ENCODE data around the gene MSH3. TPM values are rescaled to one million over a fixed set of nuclear protein-coding genes. Genes with fewer than 3 reads are reported as not detected.

Gene MSH3
- total RNA-seq = 13.7 and 20.8 TPM in 2 replicates

GRCh38 chr5:80654391-80655230 is at the start of gene MSH3, which contains the start of gene DHFR:
Gene MSH3 (plus strand): TSS chr5:80654652. CDS start chr5:80654728, 76 bp downstream.
Gene DHFR (minus strand): TSS chr5:80654983. CDS start chr5:80654489, 494 bp downstream.

Small RNA genes lying within 50 kb of the gene (small RNA-seq; reads per million reads assigned to genes)
- gene MTRNR2L2 = not detected

Other genes starting within 250 kb of the MSH3 start
- gene ZFYVE16, start 246.6 kb upstream of the MSH3 start, total RNA-seq = 28.1 and 37.0 TPM in 2 replicates
- 10.1 and 14.3 TPM in 2 replicates for gene FAM151B, start 166.6 kb upstream of the MSH3 start, total RNA-seq
- not detected in 2 replicates for gene ANKRD34B, start 84.4 kb upstream of the MSH3 start, total RNA-seq
- gene DHFR, start 331 bp downstream of the MSH3 start, total RNA-seq = 8.1 and 12.0 TPM in 2 replicates

Measured in hair follicle dermal papilla cell (primary cell).